Kidney epithelial cell (primary cell): ENCODE measurements around the gene KCNJ12. TPM values are rescaled to one million over a fixed set of nuclear protein-coding genes. Genes with fewer than 3 reads are reported as not detected.

ENCODE experiments used
- DNase-seq: peaks from one replicate; pipeline ENCODE4 v3.0.0-alpha.2; 2010; ENCODE audit warnings: low read depth
- H3K27me3 ChIP-seq: 2 replicates; pipeline ENCODE4 v1.6.0; 2011; ENCODE audit warnings: low read length; ENCODE audit not compliant: control insufficient read depth, insufficient read depth
- H3K36me3 ChIP-seq: 2 replicates; pipeline ENCODE4 v1.5.1; 2011; ENCODE audit warnings: low read length; ENCODE audit not compliant: control insufficient read depth, insufficient read depth
- H3K4me3 ChIP-seq: 2 replicates; pipeline ENCODE4 v1.5.1; 2011; ENCODE audit warnings: low read depth, mild to moderate bottlenecking, control low read depth, low read length
- total RNA-seq: library from RNA; depleted of rRNA; stranded (reverse); fragments of >200 nt; gene quantifications from 2 replicates; pipeline ENCODE4 v1.2.3, GENCODE V29; 2015
- TF ChIP-seq, protein P1 (sequence below): IDR thresholded peaks from 2 replicates; pipeline ENCODE4 v1.5.1; 2011; ENCODE audit warnings: mild to moderate bottlenecking, moderate library complexity, low read length, control low read depth, inconsistent platforms; ENCODE audit not compliant: insufficient read depth, poor library complexity, severe bottlenecking

KCNJ12 gene
- total RNA-seq, 1 donor from 2014 or later = 2.5 TPM

DNA sequence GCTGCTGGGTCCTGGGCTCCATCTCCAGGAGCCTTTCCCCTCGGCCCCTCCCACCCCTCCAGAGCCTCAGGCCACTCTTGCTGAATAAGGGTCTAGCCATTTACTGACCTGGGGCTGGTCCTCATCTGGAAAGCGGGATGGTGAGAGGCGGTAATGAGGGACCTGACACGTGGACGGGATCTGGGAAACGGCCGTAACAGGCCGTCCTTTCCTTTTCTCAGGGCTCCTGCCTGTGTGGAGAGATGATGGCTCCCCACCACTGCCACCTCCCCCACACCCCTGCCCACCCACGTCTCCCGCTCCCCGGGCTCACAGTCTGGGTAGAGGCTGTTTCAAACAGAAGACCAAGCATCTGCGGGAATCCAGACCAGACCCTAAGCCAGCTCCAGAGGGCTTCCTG is 20.6 kb upstream of the KCNJ12 start:
- Histone ChIP-seq H3K36me3 (no peaks in the 10 kb centered on the region), H3K27me3 (peaks cover 7% of the 10 kb centered on the region), H3K4me3 (no peak overlapping the region)
- DNase-seq = no peak
- TF ChIP-seq, protein P1, sequence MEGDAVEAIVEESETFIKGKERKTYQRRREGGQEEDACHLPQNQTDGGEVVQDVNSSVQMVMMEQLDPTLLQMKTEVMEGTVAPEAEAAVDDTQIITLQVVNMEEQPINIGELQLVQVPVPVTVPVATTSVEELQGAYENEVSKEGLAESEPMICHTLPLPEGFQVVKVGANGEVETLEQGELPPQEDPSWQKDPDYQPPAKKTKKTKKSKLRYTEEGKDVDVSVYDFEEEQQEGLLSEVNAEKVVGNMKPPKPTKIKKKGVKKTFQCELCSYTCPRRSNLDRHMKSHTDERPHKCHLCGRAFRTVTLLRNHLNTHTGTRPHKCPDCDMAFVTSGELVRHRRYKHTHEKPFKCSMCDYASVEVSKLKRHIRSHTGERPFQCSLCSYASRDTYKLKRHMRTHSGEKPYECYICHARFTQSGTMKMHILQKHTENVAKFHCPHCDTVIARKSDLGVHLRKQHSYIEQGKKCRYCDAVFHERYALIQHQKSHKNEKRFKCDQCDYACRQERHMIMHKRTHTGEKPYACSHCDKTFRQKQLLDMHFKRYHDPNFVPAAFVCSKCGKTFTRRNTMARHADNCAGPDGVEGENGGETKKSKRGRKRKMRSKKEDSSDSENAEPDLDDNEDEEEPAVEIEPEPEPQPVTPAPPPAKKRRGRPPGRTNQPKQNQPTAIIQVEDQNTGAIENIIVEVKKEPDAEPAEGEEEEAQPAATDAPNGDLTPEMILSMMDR = no peak

DNA sequence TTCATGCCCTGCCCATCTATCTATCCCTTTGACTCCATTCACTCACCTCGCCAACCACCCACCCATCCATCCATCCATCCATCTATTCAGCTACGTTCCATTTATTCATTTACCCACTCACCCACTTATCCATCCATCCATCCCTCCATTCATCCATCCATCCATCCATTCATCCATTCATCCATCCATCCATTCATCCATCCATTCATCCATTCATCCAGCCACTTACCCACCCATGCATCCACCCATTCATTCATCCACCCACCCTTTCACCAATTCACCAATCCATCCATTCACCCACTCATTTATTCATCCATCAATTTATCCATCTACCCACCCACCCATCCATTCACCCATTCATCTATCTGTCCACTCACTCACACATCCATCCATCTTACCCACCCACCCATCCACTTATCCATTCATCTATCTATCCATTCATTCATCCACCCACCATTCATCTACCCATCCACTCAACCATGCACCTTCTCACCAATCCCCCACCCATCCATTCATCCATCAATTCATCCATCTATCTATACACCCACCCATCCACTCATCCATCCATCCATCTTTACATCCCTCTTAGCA is 19.5 kb upstream of the KCNJ12 start:
- Histone ChIP-seq H3K4me3 (no peak overlapping the region), H3K27me3 (peaks cover 11% of the 10 kb centered on the region), H3K36me3 (no peaks in the 10 kb centered on the region)
- DNase-seq = no peak
- TF ChIP-seq, protein P1 = no peak

DNA sequence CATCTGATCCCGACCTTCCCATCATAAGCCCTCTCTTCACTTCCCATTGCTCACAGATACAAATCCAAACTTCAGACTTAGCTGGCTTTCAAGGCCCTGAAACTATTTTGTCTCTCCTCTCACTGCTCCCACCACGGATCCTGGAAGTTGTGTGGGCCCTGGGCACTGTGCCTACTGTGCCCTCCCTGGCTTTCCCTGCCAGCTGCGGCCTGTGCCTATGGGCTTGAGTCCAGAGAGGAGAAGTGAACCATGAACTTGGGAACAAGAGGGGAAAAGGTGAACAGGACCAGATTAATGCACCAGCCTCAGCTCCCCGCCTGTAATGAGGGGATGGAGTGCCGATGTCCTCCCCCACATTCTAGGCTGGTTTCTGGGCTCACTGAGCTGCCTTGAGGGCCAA is 18.9 kb upstream of the KCNJ12 start:
- Histone ChIP-seq H3K27me3 (peaks cover 13% of the 10 kb centered on the region), H3K4me3 (no peak overlapping the region), H3K36me3 (no peaks in the 10 kb centered on the region)
- DNase-seq = no peak
- TF ChIP-seq, protein P1 = no peak

DNA sequence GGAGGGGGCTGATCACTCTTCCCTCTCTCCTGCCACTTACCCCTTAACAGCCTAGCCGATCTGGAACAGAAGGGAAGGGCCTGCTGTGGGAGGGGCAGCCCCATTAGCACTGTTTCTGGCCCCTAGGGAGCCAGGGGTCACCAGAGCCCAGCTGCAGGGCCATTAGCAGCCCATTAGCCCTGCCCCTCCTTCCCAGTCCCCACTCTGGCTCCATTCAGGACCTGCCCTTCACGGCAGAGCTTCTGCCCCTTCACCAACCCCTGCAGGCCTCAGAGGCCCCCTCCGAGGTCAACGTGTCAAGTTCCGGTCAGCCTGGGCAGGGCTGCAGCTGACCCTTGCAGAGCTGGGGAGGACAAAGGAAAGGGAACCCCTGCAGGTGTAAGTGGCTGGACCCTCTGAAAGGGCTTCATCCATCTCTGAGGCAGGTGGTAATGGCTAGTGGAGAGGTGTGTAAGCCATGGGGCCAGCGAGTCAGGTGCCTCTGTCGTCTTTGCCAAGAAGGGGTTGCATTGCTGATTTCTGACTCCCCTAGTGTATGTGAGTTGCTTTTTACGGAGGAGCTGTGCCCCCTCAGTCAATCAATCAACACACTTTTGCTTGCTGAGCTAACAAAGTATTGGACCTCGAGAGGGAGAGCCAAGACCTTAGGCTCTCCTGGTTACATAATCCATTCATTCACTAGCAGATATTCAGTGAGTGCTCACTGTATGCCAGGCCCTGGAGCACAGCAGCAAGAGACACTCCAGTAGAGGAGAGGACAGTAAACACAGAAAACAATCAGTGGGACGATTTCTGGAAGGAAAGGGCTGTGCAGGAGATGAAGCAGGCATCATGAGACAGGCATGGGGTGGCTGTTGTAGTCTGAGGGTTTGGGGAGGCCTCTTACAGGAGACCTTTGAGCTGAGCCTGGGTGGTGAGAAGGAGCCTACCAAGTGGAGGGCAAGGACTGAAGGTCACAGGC is 18.2 kb upstream of the KCNJ12 start:
- no peaks in the 10 kb centered on the region for H3K36me3 ChIP-seq
- TF ChIP-seq, protein P1 = no peak
- DNase-seq = no peak
- H3K4me3 ChIP-seq = no peak overlapping the region
- peaks cover 13% of the 10 kb centered on the region for H3K27me3 ChIP-seq

DNA sequence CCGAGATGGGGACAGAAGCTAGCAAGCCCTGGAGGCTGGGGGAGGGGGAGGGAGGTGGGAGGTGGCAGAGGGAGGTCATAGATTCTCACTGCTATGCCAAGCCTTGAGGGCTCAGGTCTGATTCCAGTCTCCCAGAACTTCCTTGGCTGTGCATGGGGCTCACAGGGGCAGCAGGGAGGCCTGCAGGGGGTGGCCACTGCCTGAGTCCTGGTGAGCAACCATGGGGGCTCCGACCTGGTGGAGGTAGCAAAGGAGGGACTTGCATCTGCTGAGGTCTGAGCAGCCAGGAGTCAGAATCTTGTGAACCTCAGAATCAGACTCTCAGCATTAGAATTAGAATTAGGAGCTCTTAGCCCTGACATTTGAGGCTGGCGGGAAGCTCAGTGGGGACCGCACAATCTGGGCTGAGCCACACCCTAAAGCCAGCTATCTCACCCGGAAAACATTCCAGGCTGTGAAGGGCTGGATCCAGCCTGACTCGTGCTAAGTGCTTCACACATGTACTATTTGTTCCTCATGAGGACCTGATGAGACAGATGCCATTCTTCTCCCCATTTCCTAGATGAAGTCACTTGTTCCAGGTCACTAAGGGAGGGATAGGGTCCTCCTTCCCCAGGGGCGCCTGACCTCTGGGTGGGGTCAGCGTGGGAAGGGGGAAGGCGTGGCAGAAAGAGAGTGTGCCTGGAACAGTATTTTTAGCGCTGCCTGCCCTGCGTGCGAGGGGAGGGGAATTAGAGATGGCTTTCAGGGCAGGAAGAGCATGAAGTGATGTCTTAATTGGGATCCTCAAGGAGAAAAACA is 17.3 kb upstream of the KCNJ12 start:
- Histone ChIP-seq H3K36me3 (no peaks in the 10 kb centered on the region), H3K4me3 (no peak overlapping the region), H3K27me3 (peaks cover 13% of the 10 kb centered on the region)
- TF ChIP-seq, protein P1 = no peak
- DNase-seq = no peak
